WTC11 (cell line): Measurements from ENCODE around the gene MSL1. TPM values are rescaled to one million over a fixed set of nuclear protein-coding genes. Genes with fewer than 3 reads are reported as not detected.

Source experiments
- ATAC-seq: fragments of 200-7000 bp; cut with Tn5 transposase; 2 replicates; pipeline ENCODE4 v1.10.0; 2021; ENCODE audit warnings: mild to moderate bottlenecking, moderate library complexity
- CTCF ChIA-PET: fragments of 300-600 bp; sonication (Branson Sonifier 250); formaldehyde crosslinking; loops from one replicate; lab custom pipeline; 2021; ENCODE audit warnings: antibody characterized with exemption; lab: Charles Lee
- POLR2A ChIA-PET: fragments of 350-600 bp; sonication (Branson Sonifier 250); formaldehyde crosslinking; loops from one replicate; lab custom pipeline; 2021; ENCODE audit warnings: antibody characterized with exemption; lab: Charles Lee
- DNase-seq: peaks from one replicate; pipeline ENCODE4 v3.0.0; 2021; ENCODE audit warnings: low spot score
- H3K27ac Mint-ChIP-seq: 2 replicates; pipeline ENCODE4 v1.8.0; 2021; ENCODE audit warnings: mixed read lengths
- H3K27me3 Mint-ChIP-seq: 2 replicates; pipeline ENCODE4 v1.8.0; 2021; ENCODE audit warnings: low read depth, mild to moderate bottlenecking, moderate library complexity, mixed read lengths
- H3K36me3 Mint-ChIP-seq: 2 replicates; pipeline ENCODE4 v1.8.0; 2021; ENCODE audit warnings: mixed read lengths
- H3K4me1 Mint-ChIP-seq: 2 replicates; pipeline ENCODE4 v1.8.0; 2022; ENCODE audit warnings: mixed read lengths
- H3K4me3 Mint-ChIP-seq: 2 replicates; pipeline ENCODE4 v1.8.0; 2021; ENCODE audit warnings: mild to moderate bottlenecking, moderate library complexity, mixed read lengths
- H3K9me3 Mint-ChIP-seq: 2 replicates; pipeline ENCODE4 v1.8.0; 2021; ENCODE audit warnings: mixed read lengths
- ATF1 ChIP-seq: sonication (generic); formaldehyde crosslinking; IDR thresholded peaks from 2 replicates; pipeline ENCODE4 v1.8.1; 2023; ENCODE audit warnings: mild to moderate bottlenecking, moderate library complexity, missing genetic modification reagents
- ATF6 ChIP-seq: sonication (generic); formaldehyde crosslinking; IDR thresholded peaks from 2 replicates; pipeline ENCODE4 v1.8.1; 2023; ENCODE audit warnings: mild to moderate bottlenecking, missing genetic modification reagents
- FOXP1 ChIP-seq: sonication (generic); formaldehyde crosslinking; IDR thresholded peaks from 2 replicates; pipeline ENCODE4 v1.8.0; 2022; ENCODE audit warnings: missing genetic modification reagents, mild to moderate bottlenecking, moderate library complexity, borderline replicate concordance
- IRF1 ChIP-seq: sonication (generic); formaldehyde crosslinking; IDR thresholded peaks from 2 replicates; pipeline ENCODE4 v1.8.0; 2023; ENCODE audit warnings: missing genetic modification reagents
- JUN ChIP-seq: sonication (generic); formaldehyde crosslinking; IDR thresholded peaks from 2 replicates; pipeline ENCODE4 v1.8.0; 2023; ENCODE audit warnings: mild to moderate bottlenecking, missing genetic modification reagents
- MYBL2 ChIP-seq: sonication (generic); formaldehyde crosslinking; IDR thresholded peaks from 2 replicates; pipeline ENCODE4 v1.8.1; 2023; ENCODE audit warnings: mild to moderate bottlenecking, moderate library complexity, missing genetic modification reagents
- NFE2L1 ChIP-seq: sonication (generic); formaldehyde crosslinking; IDR thresholded peaks from 2 replicates; pipeline ENCODE4 v1.8.1; 2023; ENCODE audit warnings: missing genetic modification reagents
- NR1H2 ChIP-seq: sonication (generic); formaldehyde crosslinking; IDR thresholded peaks from 2 replicates; pipeline ENCODE4 v1.9.0; 2021; ENCODE audit warnings: mild to moderate bottlenecking, moderate library complexity, missing genetic modification reagents
- SOX15 ChIP-seq: fragments of 250-450 bp; sonication (Bioruptor Pico); IDR thresholded peaks from 2 replicates; pipeline ENCODE4 v1.9.0; 2021; ENCODE audit warnings: mild to moderate bottlenecking
- TEAD1 ChIP-seq: sonication (generic); formaldehyde crosslinking; IDR thresholded peaks from 2 replicates; pipeline ENCODE4 v1.8.0; 2022; ENCODE audit warnings: mild to moderate bottlenecking, missing genetic modification reagents
- ZBTB21 ChIP-seq: sonication (generic); formaldehyde crosslinking; IDR thresholded peaks from 2 replicates; pipeline ENCODE4 v1.8.1; 2023; ENCODE audit warnings: mild to moderate bottlenecking, missing genetic modification reagents, borderline replicate concordance
- ZMAT4 ChIP-seq: fragments of 250-450 bp; sonication (Bioruptor Pico); IDR thresholded peaks from 2 replicates; pipeline ENCODE4 v1.9.0; 2021; ENCODE audit warnings: mild to moderate bottlenecking
- ZNF138 ChIP-seq: sonication (generic); formaldehyde crosslinking; conservative IDR thresholded peaks from 2 replicates; pipeline ENCODE4 v1.8.1; 2022; ENCODE audit warnings: mild to moderate bottlenecking, moderate library complexity, missing genetic modification reagents
- ZNF219 ChIP-seq: sonication (generic); formaldehyde crosslinking; IDR thresholded peaks from 2 replicates; pipeline ENCODE4 v1.8.0; 2023; ENCODE audit warnings: missing genetic modification reagents, mild to moderate bottlenecking, borderline replicate concordance
- ZNF671 ChIP-seq: fragments of 250-450 bp; sonication (Bioruptor Pico); IDR thresholded peaks from 2 replicates; pipeline ENCODE4 v1.8.0; 2021; ENCODE audit warnings: mild to moderate bottlenecking
- ZSCAN18 ChIP-seq: fragments of 250-450 bp; sonication (Bioruptor Pico); IDR thresholded peaks from 2 replicates; pipeline ENCODE4 v2.1.2; 2022; ENCODE audit warnings: mild to moderate bottlenecking, moderate library complexity
- total RNA-seq: library from RNA; stranded (reverse); gene quantifications from 3 replicates; pipeline ENCODE4 v1.2.3, GENCODE V29; 2021
- TF ChIP-seq, protein P1 (sequence below): fragments of 250-450 bp; sonication (Bioruptor Pico); conservative IDR thresholded peaks from 2 replicates; pipeline ENCODE4 v1.9.0; 2021; ENCODE audit warnings: mild to moderate bottlenecking
- TF ChIP-seq, protein P2 (sequence below): sonication (generic); formaldehyde crosslinking; IDR thresholded peaks from 2 replicates; pipeline ENCODE4 v1.8.0; 2022; ENCODE audit warnings: missing genetic modification reagents

The MSL1 gene
- total RNA-seq, 1 experiment from 2014 or later = 78.1 TPM

- ATAC-seq (no peak), DNase-seq (no peak)
- POLR2A ChIA-PET = no interaction called here
- Mint-ChIP-seq H3K27me3 (peaks cover 29% of the 10 kb centered on the region), H3K27ac (no peak overlapping the region), H3K4me1 (peaks cover 40% of the 10 kb centered on the region), H3K36me3 (peaks cover 29% of the 10 kb centered on the region), H3K9me3 (no peaks in the 10 kb centered on the region), H3K4me3 (no peak overlapping the region)
- CTCF ChIA-PET = interaction anchor here (8.1 kb wide), 1 partner anchor 16 kb away, joined by 185 read pairs; no protein-coding TSS in a partner anchor
- TF ChIP-seq ATF1 (CRISPR knock-in tag) = no peak
- TF ChIP-seq ZSCAN18 (CRISPR knock-in tag) = no peak
- TF ChIP-seq TEAD1 (CRISPR knock-in tag) = no peak
- no peak for TF ChIP-seq SOX15
- no peak for TF ChIP-seq ZBTB21 (CRISPR knock-in tag)
- TF ChIP-seq NR1H2 (CRISPR knock-in tag) = no peak
- TF ChIP-seq IRF1 (CRISPR knock-in tag) = no peak
- no peak for TF ChIP-seq JUN (CRISPR knock-in tag)
- no peak for TF ChIP-seq ZNF671
- no peak for TF ChIP-seq NFE2L1 (CRISPR knock-in tag)
- TF ChIP-seq MYBL2 (CRISPR knock-in tag) = no peak
- no peak for TF ChIP-seq ZNF219 (CRISPR knock-in tag)
- TF ChIP-seq ATF6 = no peak
- TF ChIP-seq, protein P1, sequence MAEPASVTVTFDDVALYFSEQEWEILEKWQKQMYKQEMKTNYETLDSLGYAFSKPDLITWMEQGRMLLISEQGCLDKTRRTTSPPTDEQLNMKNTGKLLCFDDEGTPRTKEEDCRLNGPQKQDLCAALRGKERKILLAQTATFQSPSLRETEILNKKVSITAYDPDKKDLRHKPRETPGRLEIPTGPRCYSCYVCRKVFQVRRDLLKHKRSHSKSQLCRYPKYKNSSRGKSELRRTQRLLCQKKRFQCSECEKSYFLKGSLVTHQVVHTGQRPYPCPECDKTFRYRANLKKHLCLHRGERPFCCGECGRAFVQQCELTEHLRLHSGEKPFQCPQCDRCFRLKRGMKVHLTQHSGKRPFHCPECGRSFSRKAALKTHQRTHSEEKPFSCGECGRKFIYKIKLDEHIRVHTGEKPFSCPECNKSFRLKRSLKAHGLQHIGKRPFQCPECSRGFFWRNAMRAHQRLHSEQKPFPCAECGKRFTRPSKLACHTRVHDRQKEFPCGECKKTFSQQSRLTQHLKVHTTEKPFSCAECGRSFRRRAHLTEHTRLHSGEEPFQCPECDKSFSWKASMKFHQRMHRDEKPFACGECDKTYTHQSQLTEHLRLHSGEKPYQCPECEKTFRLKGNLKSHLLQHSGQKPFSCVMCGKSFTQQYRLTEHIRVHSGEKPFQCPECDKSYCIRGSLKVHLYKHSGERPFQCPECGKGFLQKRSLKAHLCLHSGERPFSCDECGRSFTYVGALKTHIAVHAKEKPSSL = no peak
- TF ChIP-seq ZNF138 (CRISPR knock-in tag) = no peak
- TF ChIP-seq FOXP1 = no peak
- TF ChIP-seq ZMAT4 (CRISPR knock-in tag) = no peak
- TF ChIP-seq, protein P2, sequence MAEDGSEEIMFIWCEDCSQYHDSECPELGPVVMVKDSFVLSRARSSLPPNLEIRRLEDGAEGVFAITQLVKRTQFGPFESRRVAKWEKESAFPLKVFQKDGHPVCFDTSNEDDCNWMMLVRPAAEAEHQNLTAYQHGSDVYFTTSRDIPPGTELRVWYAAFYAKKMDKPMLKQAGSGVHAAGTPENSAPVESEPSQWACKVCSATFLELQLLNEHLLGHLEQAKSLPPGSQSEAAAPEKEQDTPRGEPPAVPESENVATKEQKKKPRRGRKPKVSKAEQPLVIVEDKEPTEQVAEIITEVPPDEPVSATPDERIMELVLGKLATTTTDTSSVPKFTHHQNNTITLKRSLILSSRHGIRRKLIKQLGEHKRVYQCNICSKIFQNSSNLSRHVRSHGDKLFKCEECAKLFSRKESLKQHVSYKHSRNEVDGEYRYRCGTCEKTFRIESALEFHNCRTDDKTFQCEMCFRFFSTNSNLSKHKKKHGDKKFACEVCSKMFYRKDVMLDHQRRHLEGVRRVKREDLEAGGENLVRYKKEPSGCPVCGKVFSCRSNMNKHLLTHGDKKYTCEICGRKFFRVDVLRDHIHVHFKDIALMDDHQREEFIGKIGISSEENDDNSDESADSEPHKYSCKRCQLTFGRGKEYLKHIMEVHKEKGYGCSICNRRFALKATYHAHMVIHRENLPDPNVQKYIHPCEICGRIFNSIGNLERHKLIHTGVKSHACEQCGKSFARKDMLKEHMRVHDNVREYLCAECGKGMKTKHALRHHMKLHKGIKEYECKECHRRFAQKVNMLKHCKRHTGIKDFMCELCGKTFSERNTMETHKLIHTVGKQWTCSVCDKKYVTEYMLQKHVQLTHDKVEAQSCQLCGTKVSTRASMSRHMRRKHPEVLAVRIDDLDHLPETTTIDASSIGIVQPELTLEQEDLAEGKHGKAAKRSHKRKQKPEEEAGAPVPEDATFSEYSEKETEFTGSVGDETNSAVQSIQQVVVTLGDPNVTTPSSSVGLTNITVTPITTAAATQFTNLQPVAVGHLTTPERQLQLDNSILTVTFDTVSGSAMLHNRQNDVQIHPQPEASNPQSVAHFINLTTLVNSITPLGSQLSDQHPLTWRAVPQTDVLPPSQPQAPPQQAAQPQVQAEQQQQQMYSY (CRISPR knock-in tag) = no peak
These were observed 25.6 kb upstream of the MSL1 start for GRCh38 chr17:40095944-40096791.
